ENCODE results near the gene CD63. TPM values are rescaled to one million over a fixed set of nuclear protein-coding genes. Genes with fewer than 3 reads are reported as not detected.

Gene CD63
- total RNA-seq, 2 donors from 2014 or later, result 341 to 511 TPM

DNA sequence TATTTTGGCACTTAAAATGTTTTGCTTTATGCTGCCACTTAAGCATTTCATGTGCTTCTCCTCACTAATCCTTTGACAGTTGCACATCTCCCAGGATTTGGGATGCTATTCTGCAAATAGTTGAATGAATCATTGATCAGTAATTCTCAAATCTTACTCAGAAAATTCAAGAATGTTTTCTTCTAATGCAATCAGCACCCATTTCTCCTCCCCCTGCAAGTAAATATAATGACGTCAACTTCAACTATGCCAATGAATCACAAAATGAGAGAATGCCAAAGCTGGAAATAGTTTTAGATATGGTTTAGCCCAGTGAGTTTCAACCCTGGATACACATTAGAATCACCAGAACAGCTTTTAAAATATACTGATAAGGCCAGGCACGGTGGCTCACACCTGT is 15.1 kb downstream of the CD63 start:
- ATAC-seq (no peak), DNase-seq (no peak)
- intact Hi-C loops (cut with DNase I), result no loop called here
- no peak overlapping the region for H3K4me3 ChIP-seq
- peaks cover 32% of the 10 kb centered on the region for H3K4me1 ChIP-seq
- H3K27ac ChIP-seq, result no peak overlapping the region
- H3K36me3 ChIP-seq (replicated peaks in 1 of 2; ENCODE audit: insufficient read depth in 1 of 2, low read depth in 2 of 2), result no peaks in the 10 kb centered on the region
- TF ChIP-seq POLR2A (IDR thresholded peaks at IDR 0.05), result no peak
- TF ChIP-seq, protein P1, sequence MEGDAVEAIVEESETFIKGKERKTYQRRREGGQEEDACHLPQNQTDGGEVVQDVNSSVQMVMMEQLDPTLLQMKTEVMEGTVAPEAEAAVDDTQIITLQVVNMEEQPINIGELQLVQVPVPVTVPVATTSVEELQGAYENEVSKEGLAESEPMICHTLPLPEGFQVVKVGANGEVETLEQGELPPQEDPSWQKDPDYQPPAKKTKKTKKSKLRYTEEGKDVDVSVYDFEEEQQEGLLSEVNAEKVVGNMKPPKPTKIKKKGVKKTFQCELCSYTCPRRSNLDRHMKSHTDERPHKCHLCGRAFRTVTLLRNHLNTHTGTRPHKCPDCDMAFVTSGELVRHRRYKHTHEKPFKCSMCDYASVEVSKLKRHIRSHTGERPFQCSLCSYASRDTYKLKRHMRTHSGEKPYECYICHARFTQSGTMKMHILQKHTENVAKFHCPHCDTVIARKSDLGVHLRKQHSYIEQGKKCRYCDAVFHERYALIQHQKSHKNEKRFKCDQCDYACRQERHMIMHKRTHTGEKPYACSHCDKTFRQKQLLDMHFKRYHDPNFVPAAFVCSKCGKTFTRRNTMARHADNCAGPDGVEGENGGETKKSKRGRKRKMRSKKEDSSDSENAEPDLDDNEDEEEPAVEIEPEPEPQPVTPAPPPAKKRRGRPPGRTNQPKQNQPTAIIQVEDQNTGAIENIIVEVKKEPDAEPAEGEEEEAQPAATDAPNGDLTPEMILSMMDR (IDR thresholded peaks at IDR 0.05), result no peak
- no peaks in the 10 kb centered on the region for H3K9me3 ChIP-seq
- WGBS, 2 donors, result 28 to 38% methylated on average over 2 of the region's 2 CpGs
- no peaks in the 10 kb centered on the region for H3K27me3 ChIP-seq

GRCh38 chr12:55712700-55713415 is 16.0 kb downstream of the CD63 start:
- intact Hi-C loops (cut with DNase I), result no loop called here
- TF ChIP-seq POLR2A (IDR thresholded peaks at IDR 0.05), result no peak
- TF ChIP-seq, protein P1 (IDR thresholded peaks at IDR 0.05), result no peak
- 27 to 55% methylated on average over 1 of the region's 1 CpG for WGBS, 2 donors

GRCh38 chr12:55711786-55712553 is 16.8 kb downstream of the CD63 start:
- Histone ChIP-seq H3K27ac (no peak overlapping the region), H3K36me3 (replicated peaks in 1 of 2; ENCODE audit: insufficient read depth in 1 of 2, low read depth in 2 of 2) (no peaks in the 10 kb centered on the region), H3K27me3 (no peaks in the 10 kb centered on the region), H3K9me3 (no peaks in the 10 kb centered on the region), H3K4me3 (no peak overlapping the region), H3K4me1 (peaks cover 20% of the 10 kb centered on the region)
- DNase-seq (no peak), ATAC-seq (no peak)
- TF ChIP-seq, protein P1 (IDR thresholded peaks at IDR 0.05), result no peak
- TF ChIP-seq POLR2A (IDR thresholded peaks at IDR 0.05), result no peak
- intact Hi-C loops (cut with DNase I), result no loop called here
- 53 to 77% methylated on average over 4 of the region's 4 CpGs for WGBS, 2 donors

More at GRCh38 chr12:55712700-55713415, 16.0 kb downstream of the CD63 start:
- no peaks in the 10 kb centered on the region for H3K36me3 ChIP-seq (replicated peaks in 1 of 2; ENCODE audit: insufficient read depth in 1 of 2, low read depth in 2 of 2)
- DNase-seq (no peak), ATAC-seq (no peak)
- H3K4me1 ChIP-seq, result peaks cover 23% of the 10 kb centered on the region
- H3K9me3 ChIP-seq, result no peaks in the 10 kb centered on the region
- no peaks in the 10 kb centered on the region for H3K27me3 ChIP-seq
- no peak overlapping the region for H3K4me3 ChIP-seq
- no peak overlapping the region for H3K27ac ChIP-seq

DNA sequence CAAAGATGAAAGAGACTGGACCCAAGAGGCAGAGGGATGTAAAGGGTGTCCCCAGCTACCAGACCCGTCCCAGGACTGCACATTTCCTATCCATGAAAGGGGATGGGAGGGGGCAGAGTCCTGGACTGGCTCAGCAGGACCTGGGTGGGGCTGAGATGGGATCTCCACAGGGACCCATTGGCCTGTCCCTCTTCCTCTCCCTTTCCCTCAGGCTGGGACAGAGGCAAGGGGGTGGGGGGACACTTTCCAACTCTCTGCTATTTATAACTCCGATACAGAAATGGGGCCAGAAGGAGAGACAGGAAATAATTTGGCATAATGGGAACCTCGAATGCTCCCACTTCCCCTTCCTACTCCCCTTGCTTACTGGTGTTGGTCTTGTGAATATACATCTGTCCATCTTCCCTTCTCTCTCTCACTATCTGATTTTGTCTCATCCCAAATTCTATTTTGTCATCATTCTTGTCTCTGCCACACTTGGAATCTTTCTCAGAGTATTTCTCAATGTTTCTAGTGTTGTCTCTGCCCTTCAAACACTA is 20.0 kb downstream of the CD63 start:
- Histone ChIP-seq H3K27me3 (no peaks in the 10 kb centered on the region), H3K9me3 (no peaks in the 10 kb centered on the region), H3K36me3 (replicated peaks in 1 of 2; ENCODE audit: insufficient read depth in 1 of 2, low read depth in 2 of 2) (no peaks in the 10 kb centered on the region), H3K27ac (no peak overlapping the region), H3K4me3 (no peak overlapping the region), H3K4me1 (peaks cover 6% of the 10 kb centered on the region)
- DNase-seq (no peak), ATAC-seq (no peak)
- intact Hi-C loops (cut with DNase I), result no loop called here
- TF ChIP-seq POLR2A (IDR thresholded peaks at IDR 0.05), result no peak
- TF ChIP-seq, protein P1 (IDR thresholded peaks at IDR 0.05), result no peak
- WGBS, 2 donors, result 31 to 39% methylated on average over 3 of the region's 3 CpGs

All from body of pancreas (tissue), 4 donors.